Caco-2 (cell line): Measurements from ENCODE around the gene TMEM131L. TPM values are rescaled to one million over a fixed set of nuclear protein-coding genes. Genes with fewer than 3 reads are reported as not detected.

Experiments
- BruUV-seq: library from RNA; stranded (reverse); fragments of 400-500 nt; replicated peaks from 2 replicates; lab custom pipeline; 2021; lab: Mats Ljungman, UMichigan
- CTCF ChIA-PET: fragments of 300-600 bp; sonication (Branson Sonifier 250); formaldehyde crosslinking; loops from one replicate; lab custom pipeline; 2022; ENCODE audit warnings: antibody characterized with exemption; lab: Charles Lee
- POLR2A ChIA-PET: fragments of 300-600 bp; sonication (Branson Sonifier 250); formaldehyde crosslinking; loops from one replicate; lab custom pipeline; 2022; ENCODE audit warnings: antibody characterized with exemption; lab: Charles Lee
- DNase-seq, 2 experiments: peaks; one replicate each; pipeline versions ENCODE4 v3.0.0 to v3.0.0-alpha.2; 2020 to 2022
- H3K27me3 ChIP-seq: replicated peaks from 2 replicates; pipeline ENCODE4 v1.6.0; 2011; ENCODE audit warnings: low read length; ENCODE audit not compliant: control insufficient read depth, insufficient read depth
- H3K36me3 ChIP-seq: 2 replicates; pipeline ENCODE4 v1.5.1; 2011; ENCODE audit warnings: low read length; ENCODE audit not compliant: control insufficient read depth, insufficient read depth
- H3K4me1 ChIP-seq: fragments of 250-450 bp; sonication (Bioruptor Pico); 2 replicates; pipeline ENCODE4 v1.5.1; 2020; ENCODE audit warnings: mild to moderate bottlenecking
- H3K4me3 ChIP-seq: 2 replicates; pipeline ENCODE4 v1.5.1; 2011; ENCODE audit warnings: low read depth, mild to moderate bottlenecking, control low read depth, low read length
- H3K9me3 ChIP-seq: fragments of 250-450 bp; sonication (Bioruptor Pico); 2 replicates; pipeline ENCODE4 v1.5.1; 2020; ENCODE audit warnings: mild to moderate bottlenecking, moderate library complexity
- H3K27ac Mint-ChIP-seq: one replicate; pipeline ENCODE4 v1.8.0; 2022; ENCODE audit warnings: mixed read lengths; ENCODE audit not compliant: unreplicated experiment
- H3K27me3 Mint-ChIP-seq: one replicate; pipeline ENCODE4 v1.8.0; 2022; ENCODE audit warnings: mixed read lengths; ENCODE audit not compliant: insufficient read depth, unreplicated experiment
- H3K36me3 Mint-ChIP-seq: one replicate; pipeline ENCODE4 v1.8.0; 2022; ENCODE audit warnings: mild to moderate bottlenecking, mixed read lengths; ENCODE audit not compliant: insufficient read depth, unreplicated experiment
- H3K4me1 Mint-ChIP-seq: one replicate; pipeline ENCODE4 v1.8.0; 2022; ENCODE audit warnings: low read depth, mixed read lengths; ENCODE audit not compliant: unreplicated experiment
- H3K4me3 Mint-ChIP-seq: one replicate; pipeline ENCODE4 v1.8.0; 2022; ENCODE audit warnings: mild to moderate bottlenecking, moderate library complexity, mixed read lengths; ENCODE audit not compliant: unreplicated experiment
- H3K9me3 Mint-ChIP-seq: one replicate; pipeline ENCODE4 v1.8.0; 2022; ENCODE audit warnings: mixed read lengths; ENCODE audit not compliant: unreplicated experiment
- intact Hi-C: fragments of 100-400 bp; cut with micrococcal nuclease; formaldehyde crosslinking; loops from one replicate; pipeline ENCODE4 v1.10.0; 2022; ENCODE audit not compliant: unreplicated experiment
- total RNA-seq: library from RNA; stranded (reverse); gene quantifications from 2 replicates; pipeline ENCODE4 v1.2.3, GENCODE V29; 2022
- TF ChIP-seq, protein P1 (sequence below), 2 experiments: fragments of 200-600 bp in 1 of 2; IDR thresholded peaks; 1 replicate in 1 of 2; 2 replicates in 1 of 2; pipeline versions ENCODE4 v1.5.1 to v1.8.0; 2011 to 2022; ENCODE audit warnings: antibody characterized with exemption in 1 of 2, control low read depth in 1 of 2, inconsistent platforms in 1 of 2, low read depth in 1 of 2, low read length in 1 of 2, mild to moderate bottlenecking in 1 of 2, moderate library complexity in 1 of 2; ENCODE audit not compliant: insufficient read depth in 1 of 2, severe bottlenecking in 1 of 2, unreplicated experiment in 1 of 2

Gene TMEM131L
- total RNA-seq, 1 experiment from 2014 or later, result 20.8 TPM

DNA sequence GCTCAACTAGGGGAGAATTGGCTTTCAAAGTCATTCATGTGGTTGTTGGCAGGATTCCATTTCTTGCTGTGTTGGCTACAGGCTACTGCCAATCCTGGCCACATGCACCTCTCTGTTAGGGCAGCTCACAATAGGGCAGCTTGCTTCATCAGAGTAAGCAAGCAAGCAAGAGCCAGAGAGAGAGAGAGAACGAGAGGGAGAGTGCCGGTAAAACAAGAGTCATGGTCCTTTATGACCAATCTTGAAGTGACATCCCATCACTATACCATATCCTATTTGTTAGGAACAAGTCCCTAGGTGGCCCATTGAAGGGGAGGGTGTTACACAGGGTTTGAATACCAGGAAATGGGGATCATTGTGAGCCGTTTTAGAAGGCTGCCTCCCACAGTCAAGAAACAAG is 185.0 kb downstream of the TMEM131L start:
- H3K9me3 Mint-ChIP-seq, result no peaks in the 10 kb centered on the region
- no TSS peak for BruUV-seq
- H3K9me3 ChIP-seq, result no peaks in the 10 kb centered on the region
- H3K27me3 Mint-ChIP-seq, result no peaks in the 10 kb centered on the region
- ChIA-PET POLR2A (no interaction called here), CTCF (no interaction called here)
- no peaks in the 10 kb centered on the region for H3K4me1 ChIP-seq
- H3K4me1 Mint-ChIP-seq, result no peaks in the 10 kb centered on the region
- TF ChIP-seq, protein P1, sequence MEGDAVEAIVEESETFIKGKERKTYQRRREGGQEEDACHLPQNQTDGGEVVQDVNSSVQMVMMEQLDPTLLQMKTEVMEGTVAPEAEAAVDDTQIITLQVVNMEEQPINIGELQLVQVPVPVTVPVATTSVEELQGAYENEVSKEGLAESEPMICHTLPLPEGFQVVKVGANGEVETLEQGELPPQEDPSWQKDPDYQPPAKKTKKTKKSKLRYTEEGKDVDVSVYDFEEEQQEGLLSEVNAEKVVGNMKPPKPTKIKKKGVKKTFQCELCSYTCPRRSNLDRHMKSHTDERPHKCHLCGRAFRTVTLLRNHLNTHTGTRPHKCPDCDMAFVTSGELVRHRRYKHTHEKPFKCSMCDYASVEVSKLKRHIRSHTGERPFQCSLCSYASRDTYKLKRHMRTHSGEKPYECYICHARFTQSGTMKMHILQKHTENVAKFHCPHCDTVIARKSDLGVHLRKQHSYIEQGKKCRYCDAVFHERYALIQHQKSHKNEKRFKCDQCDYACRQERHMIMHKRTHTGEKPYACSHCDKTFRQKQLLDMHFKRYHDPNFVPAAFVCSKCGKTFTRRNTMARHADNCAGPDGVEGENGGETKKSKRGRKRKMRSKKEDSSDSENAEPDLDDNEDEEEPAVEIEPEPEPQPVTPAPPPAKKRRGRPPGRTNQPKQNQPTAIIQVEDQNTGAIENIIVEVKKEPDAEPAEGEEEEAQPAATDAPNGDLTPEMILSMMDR (IDR thresholded peaks at IDR 0.05; ENCODE audit: insufficient read depth in 1 of 2, low read depth in 1 of 2, low read length in 1 of 2, severe bottlenecking in 1 of 2, unreplicated experiment in 1 of 2), result no peak
- intact Hi-C loops, result no loop called here
- H3K36me3 ChIP-seq, result no peaks in the 10 kb centered on the region
- no peaks in the 10 kb centered on the region for H3K27me3 ChIP-seq
- no peak overlapping the region for H3K4me3 ChIP-seq
- no peak for DNase-seq
- H3K27ac Mint-ChIP-seq, result no peak overlapping the region
- H3K36me3 Mint-ChIP-seq, result no peaks in the 10 kb centered on the region
- H3K4me3 Mint-ChIP-seq, result no peak overlapping the region

DNA sequence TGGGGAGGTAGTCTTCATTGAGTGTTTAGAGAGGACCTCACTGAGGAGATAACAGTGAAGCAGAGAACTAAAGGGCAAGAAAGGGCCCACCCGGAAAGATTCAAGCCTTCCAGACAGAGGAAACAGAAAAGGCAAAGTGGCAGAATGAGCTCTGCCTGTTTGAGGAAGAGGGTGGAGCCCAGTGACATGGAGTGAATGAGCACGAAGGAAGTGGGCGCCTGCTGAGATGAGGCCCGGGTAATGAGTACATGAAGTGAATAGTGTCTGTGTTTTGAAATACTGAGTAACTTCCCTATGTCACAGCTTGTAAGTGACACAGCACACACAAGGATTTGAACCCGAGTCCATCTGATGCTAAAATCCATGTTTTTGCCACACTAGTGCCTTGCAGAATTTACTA is 185.4 kb downstream of the TMEM131L start:
- no peak for DNase-seq
- Histone ChIP-seq H3K27me3 (no peaks in the 10 kb centered on the region), H3K4me1 (no peaks in the 10 kb centered on the region), H3K4me3 (no peak overlapping the region), H3K36me3 (no peaks in the 10 kb centered on the region), H3K9me3 (no peaks in the 10 kb centered on the region)
- no TSS peak for BruUV-seq
- H3K36me3 Mint-ChIP-seq, result no peaks in the 10 kb centered on the region
- ChIA-PET POLR2A (no interaction called here), CTCF (no interaction called here)
- no peaks in the 10 kb centered on the region for H3K9me3 Mint-ChIP-seq
- intact Hi-C loops, result no loop called here
- no peak overlapping the region for H3K4me3 Mint-ChIP-seq
- H3K4me1 Mint-ChIP-seq, result no peaks in the 10 kb centered on the region
- TF ChIP-seq, protein P1 (IDR thresholded peaks at IDR 0.05; ENCODE audit: insufficient read depth in 1 of 2, low read depth in 1 of 2, low read length in 1 of 2, severe bottlenecking in 1 of 2, unreplicated experiment in 1 of 2), result no peak
- H3K27me3 Mint-ChIP-seq, result peaks cover 3% of the 10 kb centered on the region
- H3K27ac Mint-ChIP-seq, result no peak overlapping the region

DNA sequence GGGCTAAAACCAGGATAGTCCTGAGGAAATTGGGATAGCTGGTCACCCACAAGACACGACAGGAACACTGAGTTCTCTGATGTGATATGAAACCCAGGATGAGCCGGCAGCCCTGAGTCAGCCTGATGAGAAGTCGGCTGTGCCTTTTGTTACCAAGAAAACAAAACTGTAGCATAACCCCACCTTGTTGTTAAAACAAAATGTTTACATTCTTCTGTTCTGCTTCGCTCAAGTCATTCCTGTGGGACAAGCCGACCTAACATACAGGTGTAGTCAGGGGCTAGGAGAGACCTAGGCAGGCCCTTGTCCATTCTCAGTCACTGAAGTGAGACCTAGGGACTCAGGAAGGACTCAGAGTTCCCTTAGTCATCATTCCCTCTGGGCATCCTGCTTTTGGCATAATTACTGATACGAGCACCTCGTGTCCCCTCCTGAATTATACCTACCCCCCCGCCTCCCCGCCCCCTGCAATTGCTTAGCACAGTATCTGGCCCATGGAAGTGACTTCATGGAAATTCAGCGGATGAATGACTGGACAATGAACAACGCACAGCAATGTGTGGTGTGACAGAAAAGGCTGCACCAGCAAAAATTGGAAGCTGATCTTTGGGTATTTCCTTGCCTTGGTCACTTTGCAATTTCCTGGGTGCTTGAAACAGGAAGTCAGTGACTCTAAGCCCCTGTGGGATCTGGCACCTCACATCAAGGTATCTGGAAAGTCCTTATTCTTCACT is 186.1 kb downstream of the TMEM131L start:
- ChIA-PET CTCF (no interaction called here), POLR2A (no interaction called here)
- intact Hi-C loops, result no loop called here
- Mint-ChIP-seq H3K4me1 (no peaks in the 10 kb centered on the region), H3K4me3 (no peak overlapping the region), H3K27ac (no peak overlapping the region), H3K36me3 (no peaks in the 10 kb centered on the region), H3K27me3 (peaks cover 3% of the 10 kb centered on the region), H3K9me3 (no peaks in the 10 kb centered on the region)
- DNase-seq, result no peak
- Histone ChIP-seq H3K4me3 (no peak overlapping the region), H3K36me3 (no peaks in the 10 kb centered on the region), H3K9me3 (no peaks in the 10 kb centered on the region), H3K4me1 (no peaks in the 10 kb centered on the region), H3K27me3 (no peaks in the 10 kb centered on the region)
- TF ChIP-seq, protein P1 (IDR thresholded peaks at IDR 0.05; ENCODE audit: insufficient read depth in 1 of 2, low read depth in 1 of 2, low read length in 1 of 2, severe bottlenecking in 1 of 2, unreplicated experiment in 1 of 2), result no peak
- no TSS peak for BruUV-seq
